Osteocyte (in vitro differentiated cells): ENCODE results near the gene TTBK1. TPM values are rescaled to one million over a fixed set of nuclear protein-coding genes. Genes with fewer than 3 reads are reported as not detected.

ENCODE experiments used
- DNase-seq: peaks from one replicate; pipeline ENCODE4 v3.0.0; 2021; ENCODE audit warnings: mixed read lengths; ENCODE audit not compliant: unreplicated experiment; ENCODE audit errors: extremely low spot score
- H3K27ac Mint-ChIP-seq: one replicate; pipeline ENCODE4 v1.8.0; 2021; ENCODE audit warnings: mild to moderate bottlenecking, mixed read lengths; ENCODE audit not compliant: unreplicated experiment
- H3K27me3 Mint-ChIP-seq: one replicate; pipeline ENCODE4 v1.8.0; 2021; ENCODE audit warnings: mixed read lengths; ENCODE audit not compliant: unreplicated experiment
- H3K36me3 Mint-ChIP-seq: one replicate; pipeline ENCODE4 v1.8.0; 2021; ENCODE audit warnings: mixed read lengths; ENCODE audit not compliant: unreplicated experiment
- H3K4me1 Mint-ChIP-seq: one replicate; pipeline ENCODE4 v1.8.0; 2021; ENCODE audit warnings: mixed read lengths; ENCODE audit not compliant: unreplicated experiment
- H3K4me3 Mint-ChIP-seq: one replicate; pipeline ENCODE4 v1.8.0; 2021; ENCODE audit warnings: mild to moderate bottlenecking, moderate library complexity, mixed read lengths; ENCODE audit not compliant: unreplicated experiment
- H3K9me3 Mint-ChIP-seq: one replicate; pipeline ENCODE4 v1.8.0; 2021; ENCODE audit warnings: mixed read lengths; ENCODE audit not compliant: unreplicated experiment
- total RNA-seq: library from RNA; stranded (reverse); gene quantifications from 2 replicates; pipeline ENCODE4 v1.2.1, GENCODE V29; 2021
- TF ChIP-seq, protein P1 (sequence below): fragments of 200-600 bp; sonication (generic); IDR thresholded peaks from 2 replicates; pipeline ENCODE4 v1.5.0; 2021; ENCODE audit warnings: antibody characterized with exemption, mild to moderate bottlenecking, moderate library complexity

Gene TTBK1
- total RNA-seq, 1 donor from 2014 or later: 0.08 TPM

- no peak overlapping the region for H3K27ac Mint-ChIP-seq
- H3K27me3 Mint-ChIP-seq: no peaks in the 10 kb centered on the region
- no peaks in the 10 kb centered on the region for H3K9me3 Mint-ChIP-seq
- no peaks in the 10 kb centered on the region for H3K4me1 Mint-ChIP-seq
- TF ChIP-seq, protein P1, sequence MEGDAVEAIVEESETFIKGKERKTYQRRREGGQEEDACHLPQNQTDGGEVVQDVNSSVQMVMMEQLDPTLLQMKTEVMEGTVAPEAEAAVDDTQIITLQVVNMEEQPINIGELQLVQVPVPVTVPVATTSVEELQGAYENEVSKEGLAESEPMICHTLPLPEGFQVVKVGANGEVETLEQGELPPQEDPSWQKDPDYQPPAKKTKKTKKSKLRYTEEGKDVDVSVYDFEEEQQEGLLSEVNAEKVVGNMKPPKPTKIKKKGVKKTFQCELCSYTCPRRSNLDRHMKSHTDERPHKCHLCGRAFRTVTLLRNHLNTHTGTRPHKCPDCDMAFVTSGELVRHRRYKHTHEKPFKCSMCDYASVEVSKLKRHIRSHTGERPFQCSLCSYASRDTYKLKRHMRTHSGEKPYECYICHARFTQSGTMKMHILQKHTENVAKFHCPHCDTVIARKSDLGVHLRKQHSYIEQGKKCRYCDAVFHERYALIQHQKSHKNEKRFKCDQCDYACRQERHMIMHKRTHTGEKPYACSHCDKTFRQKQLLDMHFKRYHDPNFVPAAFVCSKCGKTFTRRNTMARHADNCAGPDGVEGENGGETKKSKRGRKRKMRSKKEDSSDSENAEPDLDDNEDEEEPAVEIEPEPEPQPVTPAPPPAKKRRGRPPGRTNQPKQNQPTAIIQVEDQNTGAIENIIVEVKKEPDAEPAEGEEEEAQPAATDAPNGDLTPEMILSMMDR: no peak
- H3K36me3 Mint-ChIP-seq: peaks cover 22% of the 10 kb centered on the region
- no peak for DNase-seq
- no peak overlapping the region for H3K4me3 Mint-ChIP-seq
Observed at GRCh38 chr6:43207286-43207685, 36.0 kb upstream of the TTBK1 start.

- no peaks in the 10 kb centered on the region for H3K4me1 Mint-ChIP-seq
- no peak overlapping the region for H3K27ac Mint-ChIP-seq
- no peaks in the 10 kb centered on the region for H3K27me3 Mint-ChIP-seq
- H3K4me3 Mint-ChIP-seq: no peak overlapping the region
- no peak for DNase-seq
- H3K36me3 Mint-ChIP-seq: peaks cover 17% of the 10 kb centered on the region
- H3K9me3 Mint-ChIP-seq: no peaks in the 10 kb centered on the region
- TF ChIP-seq, protein P1: no peak
Observed at GRCh38 chr6:43211955-43212354, 31.3 kb upstream of the TTBK1 start.

DNA sequence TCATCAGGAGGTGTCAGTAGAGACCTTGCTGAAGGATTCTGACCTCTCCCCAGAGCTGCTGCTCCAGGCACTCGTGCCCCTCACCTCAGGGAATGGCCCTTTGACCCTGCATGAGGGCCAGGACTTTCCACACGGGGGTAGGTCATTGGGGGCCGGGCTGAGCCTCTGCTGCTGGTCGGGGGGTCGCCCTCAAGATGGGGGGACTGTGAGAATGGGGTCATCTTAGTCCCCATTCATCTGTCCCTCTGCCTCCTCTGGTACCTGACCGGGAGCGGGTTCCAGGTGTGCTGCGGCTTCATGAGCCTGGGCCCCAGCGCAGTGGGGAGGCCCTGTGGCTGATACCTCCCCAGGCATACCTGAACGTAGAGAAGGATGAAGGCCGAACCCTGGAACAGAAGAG is 29.9 kb upstream of the TTBK1 start:
- TF ChIP-seq, protein P1: no peak
- Mint-ChIP-seq H3K27ac (no peak overlapping the region), H3K4me1 (no peaks in the 10 kb centered on the region), H3K4me3 (no peak overlapping the region), H3K9me3 (no peaks in the 10 kb centered on the region), H3K36me3 (peaks cover 17% of the 10 kb centered on the region), H3K27me3 (no peaks in the 10 kb centered on the region)
- no peak for DNase-seq

- Mint-ChIP-seq H3K27me3 (no peaks in the 10 kb centered on the region), H3K9me3 (no peaks in the 10 kb centered on the region), H3K4me3 (no peak overlapping the region), H3K27ac (no peak overlapping the region), H3K36me3 (peaks cover 17% of the 10 kb centered on the region), H3K4me1 (no peaks in the 10 kb centered on the region)
- TF ChIP-seq, protein P1: no peak
- DNase-seq: no peak
Observed at GRCh38 chr6:43215066-43215465, 28.2 kb upstream of the TTBK1 start.

GRCh38 chr6:43216200-43216599 is 27.1 kb upstream of the TTBK1 start:
- H3K4me3 Mint-ChIP-seq: no peak overlapping the region
- peaks cover 19% of the 10 kb centered on the region for H3K36me3 Mint-ChIP-seq
- DNase-seq: no peak
- H3K9me3 Mint-ChIP-seq: no peaks in the 10 kb centered on the region
- no peaks in the 10 kb centered on the region for H3K27me3 Mint-ChIP-seq
- no peak overlapping the region for H3K27ac Mint-ChIP-seq
- TF ChIP-seq, protein P1: no peak
- H3K4me1 Mint-ChIP-seq: no peaks in the 10 kb centered on the region
